COLO668 (cell line): ENCODE results near the gene GALNT9.

Experiments used
- DNase-seq: peaks from one replicate; lab custom pipeline; 2025; ENCODE audit not compliant: unreplicated experiment; lab: John Stamatoyannopoulos, UW

GALNT9 gene

GRCh38 chr12:132174015-132174838, 155.2 kb downstream of the GALNT9 start:
- no peak for DNase-seq

GRCh38 chr12:132173135-132174014, 156.0 kb downstream of the GALNT9 start:
- DNase-seq: peak; percentile 12

GRCh38 chr12:132172619-132173018, 156.8 kb downstream of the GALNT9 start:
- DNase-seq: no peak

- DNase-seq: no peak
These were observed 157.3 kb downstream of the GALNT9 start for GRCh38 chr12:132171968-132172521.

- peak; percentile 7 for DNase-seq
These were observed 158.0 kb downstream of the GALNT9 start for GRCh38 chr12:132171293-132171967.

- DNase-seq: no peak
These were observed 158.6 kb downstream of the GALNT9 start for GRCh38 chr12:132170637-132171292.

GRCh38 chr12:132170094-132170636, 159.2 kb downstream of the GALNT9 start:
- peak; percentile 10 for DNase-seq

GRCh38 chr12:132169376-132169775, 160.0 kb downstream of the GALNT9 start:
- DNase-seq: peak; percentile 51

GRCh38 chr12:132168311-132169031, 160.9 kb downstream of the GALNT9 start:
- DNase-seq: no peak

GRCh38 chr12:132167611-132168310, 161.6 kb downstream of the GALNT9 start:
- no peak for DNase-seq

- no peak for DNase-seq
These were observed 162.4 kb downstream of the GALNT9 start for GRCh38 chr12:132166801-132167591.

GRCh38 chr12:132166093-132166492, 163.3 kb downstream of the GALNT9 start:
- no peak for DNase-seq

- no peak for DNase-seq
These were observed 163.8 kb downstream of the GALNT9 start for GRCh38 chr12:132165584-132165983.

GRCh38 chr12:132164426-132164825, 165.0 kb downstream of the GALNT9 start:
- DNase-seq: no peak

GRCh38 chr12:132163911-132164288, 165.5 kb downstream of the GALNT9 start:
- no peak for DNase-seq

- DNase-seq: no peak
These were observed 166.1 kb downstream of the GALNT9 start for GRCh38 chr12:132163041-132163910.

- no peak for DNase-seq
These were observed 166.8 kb downstream of the GALNT9 start for GRCh38 chr12:132162508-132163031.
